ENCODE results near the gene PEX7. TPM values are rescaled to one million over a fixed set of nuclear protein-coding genes. Genes with fewer than 3 reads are reported as not detected.
"Not testable (repeated sequence)": the region's sequence is repeated elsewhere in the genome, so short reads cannot be mapped to it uniquely, and the experiment has no call there.

The PEX7 gene
- total RNA-seq, 4 donors from 2014 or later: 5.0 to 10.7 (median 8.8) TPM

DNA sequence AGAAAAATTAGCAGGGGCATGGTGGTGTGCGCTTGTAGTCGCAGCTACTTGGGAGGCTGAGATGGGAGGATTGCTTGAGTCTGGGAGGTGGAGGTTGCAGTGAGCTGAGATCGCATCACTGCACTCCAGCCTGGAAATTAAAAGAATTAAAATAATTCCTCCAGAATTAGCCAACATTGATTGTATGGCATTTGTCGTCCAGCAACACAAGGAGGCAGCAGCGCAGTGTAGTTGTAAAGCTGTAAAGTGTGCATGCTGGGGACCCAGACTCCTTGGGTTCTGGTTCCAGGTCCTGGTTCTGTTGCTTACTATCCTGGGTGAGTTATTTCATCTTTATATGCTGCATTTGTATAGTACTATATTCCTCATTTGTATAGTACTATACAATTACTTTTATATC, 41.4 kb downstream of the PEX7 start:
- DNase-seq (ENCODE audit: low spot score in 2 of 2): no peak
- H3K4me3 ChIP-seq: no peak overlapping the region
- WGBS, 2 donors: 79 to 86% methylated on average over 5 of the region's 5 CpGs
- TF ChIP-seq, protein P1, sequence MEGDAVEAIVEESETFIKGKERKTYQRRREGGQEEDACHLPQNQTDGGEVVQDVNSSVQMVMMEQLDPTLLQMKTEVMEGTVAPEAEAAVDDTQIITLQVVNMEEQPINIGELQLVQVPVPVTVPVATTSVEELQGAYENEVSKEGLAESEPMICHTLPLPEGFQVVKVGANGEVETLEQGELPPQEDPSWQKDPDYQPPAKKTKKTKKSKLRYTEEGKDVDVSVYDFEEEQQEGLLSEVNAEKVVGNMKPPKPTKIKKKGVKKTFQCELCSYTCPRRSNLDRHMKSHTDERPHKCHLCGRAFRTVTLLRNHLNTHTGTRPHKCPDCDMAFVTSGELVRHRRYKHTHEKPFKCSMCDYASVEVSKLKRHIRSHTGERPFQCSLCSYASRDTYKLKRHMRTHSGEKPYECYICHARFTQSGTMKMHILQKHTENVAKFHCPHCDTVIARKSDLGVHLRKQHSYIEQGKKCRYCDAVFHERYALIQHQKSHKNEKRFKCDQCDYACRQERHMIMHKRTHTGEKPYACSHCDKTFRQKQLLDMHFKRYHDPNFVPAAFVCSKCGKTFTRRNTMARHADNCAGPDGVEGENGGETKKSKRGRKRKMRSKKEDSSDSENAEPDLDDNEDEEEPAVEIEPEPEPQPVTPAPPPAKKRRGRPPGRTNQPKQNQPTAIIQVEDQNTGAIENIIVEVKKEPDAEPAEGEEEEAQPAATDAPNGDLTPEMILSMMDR (IDR thresholded peaks at IDR 0.05): no peak
- no peak for TF ChIP-seq EP300 (IDR thresholded peaks at IDR 0.05)
- no peak for TF ChIP-seq POLR2A (IDR thresholded peaks at IDR 0.05)
- H3K36me3 ChIP-seq: no peaks in the 10 kb centered on the region
- no peaks in the 10 kb centered on the region for H3K4me1 ChIP-seq
- no peaks in the 10 kb centered on the region for H3K9me3 ChIP-seq
- no peaks in the 10 kb centered on the region for H3K27me3 ChIP-seq
- no peak overlapping the region for H3K27ac ChIP-seq

DNA sequence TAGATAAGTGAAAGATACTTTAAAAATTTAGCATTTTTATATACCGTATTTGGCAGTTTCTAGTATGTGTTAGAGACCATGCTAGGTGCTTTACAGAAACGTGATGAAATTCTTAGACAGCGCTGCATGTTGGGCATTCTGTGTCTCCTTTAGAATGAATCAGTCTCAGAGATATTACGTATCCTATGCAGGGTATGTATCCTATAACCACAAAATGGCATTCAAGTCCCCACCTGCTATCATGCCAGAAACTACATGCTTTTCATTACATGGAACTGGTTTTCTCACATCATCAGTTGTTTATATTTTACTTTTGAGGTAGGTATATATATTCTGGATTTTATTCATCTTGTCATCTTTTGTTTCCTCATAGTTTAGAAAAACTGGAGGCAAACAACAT, 42.3 kb downstream of the PEX7 start:
- no peak overlapping the region for H3K27ac ChIP-seq
- H3K27me3 ChIP-seq: no peaks in the 10 kb centered on the region
- H3K36me3 ChIP-seq: peaks cover 0 to 7% (median 0%) of the 10 kb centered on the region in 3 donors
- DNase-seq (ENCODE audit: low spot score in 2 of 2): no peak
- H3K4me1 ChIP-seq: no peaks in the 10 kb centered on the region
- no peak overlapping the region for H3K4me3 ChIP-seq
- H3K9me3 ChIP-seq: no peaks in the 10 kb centered on the region
- WGBS, 2 donors: 96 to 97% methylated on average over 4 of the region's 4 CpGs
- TF ChIP-seq EP300 (IDR thresholded peaks at IDR 0.05) (no peak), POLR2A (IDR thresholded peaks at IDR 0.05) (no peak)
- TF ChIP-seq, protein P1 (IDR thresholded peaks at IDR 0.05): no peak

- TF ChIP-seq, protein P1 (IDR thresholded peaks at IDR 0.05): no peak
- TF ChIP-seq EP300 (IDR thresholded peaks at IDR 0.05) (no peak), POLR2A (IDR thresholded peaks at IDR 0.05) (no peak)
- no peaks in the 10 kb centered on the region for H3K27me3 ChIP-seq
- WGBS, 2 donors: 79 to 84% methylated on average over 4 of the region's 4 CpGs
Observed at GRCh38 chr6:136866872-136867416, 44.6 kb downstream of the PEX7 start.

GRCh38 chr6:136869451-136869850, 47.1 kb downstream of the PEX7 start:
- H3K4me3 ChIP-seq: no peak overlapping the region
- H3K27ac ChIP-seq: no peak overlapping the region
- DNase-seq (ENCODE audit: low spot score in 2 of 2): no peak
- H3K4me1 ChIP-seq: no peaks in the 10 kb centered on the region
- H3K27me3 ChIP-seq: no peaks in the 10 kb centered on the region
- H3K9me3 ChIP-seq: peaks cover 0 to 28% (median 7%) of the 10 kb centered on the region in 4 donors
- TF ChIP-seq EP300 (IDR thresholded peaks at IDR 0.05): no peak
- TF ChIP-seq, protein P1 (IDR thresholded peaks at IDR 0.05): no peak
- no peak for TF ChIP-seq POLR2A (IDR thresholded peaks at IDR 0.05)
- 87 to 89% methylated on average over 2 of the region's 2 CpGs for WGBS, 2 donors
- peaks cover 0 to 49% (median 0%) of the 10 kb centered on the region in 3 donors for H3K36me3 ChIP-seq

More at GRCh38 chr6:136866872-136867416, 44.6 kb downstream of the PEX7 start:
- Histone ChIP-seq H3K9me3 (peaks cover 0 to 6% (median 0%) of the 10 kb centered on the region in 4 donors), H3K27ac (no peak overlapping the region), H3K4me3 (no peak overlapping the region), H3K4me1 (no peaks in the 10 kb centered on the region), H3K36me3 (peaks cover 0 to 24% (median 0%) of the 10 kb centered on the region in 3 donors)
- no peak for DNase-seq (ENCODE audit: low spot score in 2 of 2)

DNA sequence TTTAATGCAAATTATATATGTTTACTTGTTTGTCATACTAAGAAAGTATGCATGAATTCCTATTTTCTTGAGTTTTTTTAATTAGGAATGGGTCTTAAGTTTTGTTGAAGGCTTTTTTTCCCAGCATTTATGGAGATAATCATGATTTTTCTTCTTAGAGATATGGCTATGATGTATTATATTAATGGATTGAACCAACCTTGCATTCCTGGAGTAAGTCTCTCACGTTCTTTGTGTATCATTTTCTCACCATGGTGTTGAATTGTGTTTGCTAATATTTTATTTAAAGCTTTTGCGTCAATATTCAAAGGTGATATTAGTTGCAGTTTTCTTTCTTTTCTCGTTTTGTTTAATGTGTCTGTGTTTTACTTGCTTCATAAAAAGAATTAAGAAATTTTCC, 51.4 kb downstream of the PEX7 start:
- WGBS, 2 donors: 65 to 94% methylated on average over 3 of the region's 3 CpGs

GRCh38 chr6:136876469-136876868, 54.1 kb downstream of the PEX7 start:
- H3K4me3 ChIP-seq; DNase-seq (ENCODE audit: low spot score in 2 of 2); H3K27me3 ChIP-seq; H3K4me1 ChIP-seq; H3K27ac ChIP-seq: not testable (repeated sequence)
- Histone ChIP-seq H3K36me3 (peaks cover 0 to 44% (median 0%) of the 10 kb centered on the region in 3 donors), H3K9me3 (peaks cover 0 to 48% (median 7%) of the 10 kb centered on the region in 4 donors)
- 97 to 98% methylated on average over 4 of the region's 4 CpGs for WGBS, 2 donors

More for the DNA sequence above, 51.4 kb downstream of the PEX7 start:
- DNase-seq (ENCODE audit: low spot score in 2 of 2): no peak
- H3K27ac ChIP-seq: no peak overlapping the region
- H3K9me3 ChIP-seq: peaks cover 0 to 48% (median 7%) of the 10 kb centered on the region in 4 donors
- no peaks in the 10 kb centered on the region for H3K4me1 ChIP-seq
- TF ChIP-seq POLR2A (IDR thresholded peaks at IDR 0.05) (no peak), EP300 (IDR thresholded peaks at IDR 0.05) (no peak)
- TF ChIP-seq, protein P1 (IDR thresholded peaks at IDR 0.05): no peak
- H3K27me3 ChIP-seq: no peaks in the 10 kb centered on the region
- H3K4me3 ChIP-seq: no peak overlapping the region
- H3K36me3 ChIP-seq: peaks cover 0 to 63% (median 0%) of the 10 kb centered on the region in 3 donors

Measured in tibial nerve (tissue), 4 donors.